ENCODE results near the gene FARP2.
"Not testable (repeated sequence)": the region's sequence is repeated elsewhere in the genome, so short reads cannot be mapped to it uniquely, and the experiment has no call there.

FARP2 gene

GRCh38 chr2:241373446-241373845 lies 17.4 kb downstream of the FARP2 start:
- Histone ChIP-seq H3K4me1 (ENCODE audit: insufficient read depth, low read length, severe bottlenecking) (peaks cover 26% of the 10 kb centered on the region), H3K79me2 (ENCODE audit: insufficient read depth, low read length) (no peaks in the 10 kb centered on the region), H3K4me3 (ENCODE audit: low read depth, low read length, poor library complexity, severe bottlenecking) (no peak overlapping the region), H4K20me1 (ENCODE audit: insufficient read depth, low read length) (no peaks in the 10 kb centered on the region), H3K27me3 (ENCODE audit: insufficient read depth, low read length) (no peaks in the 10 kb centered on the region), H3K9me2 (ENCODE audit: low read depth, low read length) (no peaks in the 10 kb centered on the region), H3K4me2 (ENCODE audit: low read length) (no peak overlapping the region), H3K36me3 (ENCODE audit: insufficient read depth, low read length) (peaks cover 9% of the 10 kb centered on the region), H3K27ac (ENCODE audit: low read depth, low read length, poor library complexity, severe bottlenecking) (no peak overlapping the region), H3K9ac (ENCODE audit: low read length) (no peak overlapping the region), H2AFZ (ENCODE audit: low read length) (no peak overlapping the region), H3F3A (ENCODE audit: insufficient read depth, low read length) (no peaks in the 10 kb centered on the region), H3K9me3 (ENCODE audit: low read length) (no peaks in the 10 kb centered on the region)
- TF ChIP-seq EZH2 (IDR thresholded peaks at IDR 0.05; ENCODE audit: borderline replicate concordance, low read length) = no peak
- TF ChIP-seq, protein P1, sequence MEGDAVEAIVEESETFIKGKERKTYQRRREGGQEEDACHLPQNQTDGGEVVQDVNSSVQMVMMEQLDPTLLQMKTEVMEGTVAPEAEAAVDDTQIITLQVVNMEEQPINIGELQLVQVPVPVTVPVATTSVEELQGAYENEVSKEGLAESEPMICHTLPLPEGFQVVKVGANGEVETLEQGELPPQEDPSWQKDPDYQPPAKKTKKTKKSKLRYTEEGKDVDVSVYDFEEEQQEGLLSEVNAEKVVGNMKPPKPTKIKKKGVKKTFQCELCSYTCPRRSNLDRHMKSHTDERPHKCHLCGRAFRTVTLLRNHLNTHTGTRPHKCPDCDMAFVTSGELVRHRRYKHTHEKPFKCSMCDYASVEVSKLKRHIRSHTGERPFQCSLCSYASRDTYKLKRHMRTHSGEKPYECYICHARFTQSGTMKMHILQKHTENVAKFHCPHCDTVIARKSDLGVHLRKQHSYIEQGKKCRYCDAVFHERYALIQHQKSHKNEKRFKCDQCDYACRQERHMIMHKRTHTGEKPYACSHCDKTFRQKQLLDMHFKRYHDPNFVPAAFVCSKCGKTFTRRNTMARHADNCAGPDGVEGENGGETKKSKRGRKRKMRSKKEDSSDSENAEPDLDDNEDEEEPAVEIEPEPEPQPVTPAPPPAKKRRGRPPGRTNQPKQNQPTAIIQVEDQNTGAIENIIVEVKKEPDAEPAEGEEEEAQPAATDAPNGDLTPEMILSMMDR (IDR thresholded peaks at IDR 0.05; ENCODE audit: low read length) = no peak

- not testable (repeated sequence) for H3K27me3 ChIP-seq (ENCODE audit: insufficient read depth, low read length); H3F3A ChIP-seq (ENCODE audit: insufficient read depth, low read length); H3K36me3 ChIP-seq (ENCODE audit: insufficient read depth, low read length); H4K20me1 ChIP-seq (ENCODE audit: insufficient read depth, low read length); H3K9me3 ChIP-seq (ENCODE audit: low read length); H3K9me2 ChIP-seq (ENCODE audit: low read depth, low read length); H3K79me2 ChIP-seq (ENCODE audit: insufficient read depth, low read length); H2AFZ ChIP-seq (ENCODE audit: low read length); H3K4me2 ChIP-seq (ENCODE audit: low read length); H3K27ac ChIP-seq (ENCODE audit: low read depth, low read length, poor library complexity, severe bottlenecking); H3K9ac ChIP-seq (ENCODE audit: low read length); H3K4me3 ChIP-seq (ENCODE audit: low read depth, low read length, poor library complexity, severe bottlenecking)
- peaks cover 26% of the 10 kb centered on the region for H3K4me1 ChIP-seq (ENCODE audit: insufficient read depth, low read length, severe bottlenecking)
Measured at GRCh38 chr2:241373906-241374305, 17.8 kb downstream of the FARP2 start.

DNA sequence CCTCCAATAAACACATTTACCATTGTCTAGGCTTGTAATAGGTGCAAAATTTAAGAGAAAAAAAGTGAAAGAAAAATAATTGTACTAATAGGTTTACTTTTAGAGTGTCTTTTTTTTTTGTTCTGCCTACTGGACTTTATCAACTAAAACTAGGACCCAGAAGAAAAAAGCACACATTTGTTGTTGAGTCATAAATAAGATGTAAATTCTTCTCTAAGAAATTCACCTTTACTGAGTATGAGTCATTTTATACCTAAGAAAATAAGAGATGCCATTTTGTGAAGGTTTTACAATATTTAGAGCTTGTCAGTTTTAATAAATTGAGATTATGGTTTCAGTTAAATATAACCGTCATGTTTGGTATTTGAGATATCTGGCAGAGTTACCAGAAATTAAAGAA lies 19.2 kb downstream of the FARP2 start:
- H3K9me2 ChIP-seq (ENCODE audit: low read depth, low read length) = no peaks in the 10 kb centered on the region
- H3K4me1 ChIP-seq (ENCODE audit: insufficient read depth, low read length, severe bottlenecking) = peaks cover 26% of the 10 kb centered on the region
- no peak for TF ChIP-seq EZH2 (IDR thresholded peaks at IDR 0.05; ENCODE audit: borderline replicate concordance, low read length)
- TF ChIP-seq, protein P1 (IDR thresholded peaks at IDR 0.05; ENCODE audit: low read length) = no peak
- H3K4me3 ChIP-seq (ENCODE audit: low read depth, low read length, poor library complexity, severe bottlenecking) = no peak overlapping the region
- no peaks in the 10 kb centered on the region for H3K79me2 ChIP-seq (ENCODE audit: insufficient read depth, low read length)
- H4K20me1 ChIP-seq (ENCODE audit: insufficient read depth, low read length) = no peaks in the 10 kb centered on the region
- no peak overlapping the region for H3K4me2 ChIP-seq (ENCODE audit: low read length)
- H3K9ac ChIP-seq (ENCODE audit: low read length) = no peak overlapping the region
- H3F3A ChIP-seq (ENCODE audit: insufficient read depth, low read length) = no peaks in the 10 kb centered on the region
- peaks cover 9% of the 10 kb centered on the region for H3K36me3 ChIP-seq (ENCODE audit: insufficient read depth, low read length)
- H3K9me3 ChIP-seq (ENCODE audit: low read length) = no peaks in the 10 kb centered on the region
- no peak overlapping the region for H2AFZ ChIP-seq (ENCODE audit: low read length)
- no peak overlapping the region for H3K27ac ChIP-seq (ENCODE audit: low read depth, low read length, poor library complexity, severe bottlenecking)
- no peaks in the 10 kb centered on the region for H3K27me3 ChIP-seq (ENCODE audit: insufficient read depth, low read length)

DNA sequence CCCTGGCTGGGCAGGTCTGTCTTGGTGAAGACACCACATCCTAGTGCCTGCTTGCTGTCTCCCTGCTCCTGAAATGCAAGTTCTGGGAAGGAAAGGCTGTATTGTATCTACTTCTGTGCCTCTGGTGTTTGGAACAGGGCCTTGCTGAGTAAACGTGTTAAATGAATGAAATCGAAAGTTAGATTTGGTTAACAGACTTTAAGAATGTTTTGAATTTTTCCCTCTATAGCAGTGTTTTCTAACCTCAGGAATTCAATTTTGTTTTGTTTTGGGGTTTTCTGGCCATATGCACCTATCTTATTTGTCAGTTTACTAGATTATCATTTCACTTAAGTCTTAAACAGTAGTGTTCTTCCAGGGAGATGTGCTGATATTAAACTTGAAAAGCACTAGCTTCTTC lies 20.7 kb downstream of the FARP2 start:
- Histone ChIP-seq H3K79me2 (ENCODE audit: insufficient read depth, low read length) (no peaks in the 10 kb centered on the region), H3K27me3 (ENCODE audit: insufficient read depth, low read length) (no peaks in the 10 kb centered on the region), H3K27ac (ENCODE audit: low read depth, low read length, poor library complexity, severe bottlenecking) (no peak overlapping the region), H3K9me3 (ENCODE audit: low read length) (no peaks in the 10 kb centered on the region), H3K4me1 (ENCODE audit: insufficient read depth, low read length, severe bottlenecking) (peaks cover 26% of the 10 kb centered on the region), H3K36me3 (ENCODE audit: insufficient read depth, low read length) (peaks cover 9% of the 10 kb centered on the region), H3K9me2 (ENCODE audit: low read depth, low read length) (no peaks in the 10 kb centered on the region), H2AFZ (ENCODE audit: low read length) (no peak overlapping the region), H3K9ac (ENCODE audit: low read length) (no peak overlapping the region), H3K4me2 (ENCODE audit: low read length) (no peak overlapping the region), H3F3A (ENCODE audit: insufficient read depth, low read length) (no peaks in the 10 kb centered on the region), H4K20me1 (ENCODE audit: insufficient read depth, low read length) (no peaks in the 10 kb centered on the region), H3K4me3 (ENCODE audit: low read depth, low read length, poor library complexity, severe bottlenecking) (no peak overlapping the region)
- TF ChIP-seq EZH2 (IDR thresholded peaks at IDR 0.05; ENCODE audit: borderline replicate concordance, low read length) = no peak
- TF ChIP-seq, protein P1 (IDR thresholded peaks at IDR 0.05; ENCODE audit: low read length) = no peak
